WI38 (cell line): ENCODE results near the gene GCLM.
"Not testable (repeated sequence)": the region's sequence is repeated elsewhere in the genome, so short reads cannot be mapped to it uniquely, and the experiment has no call there.

ENCODE experiments used
- H3K4me3 ChIP-seq: 2 replicates; pipeline ENCODE4 v1.5.1; 2011; ENCODE audit warnings: low read depth, mild to moderate bottlenecking, control low read depth, low read length
- TF ChIP-seq, protein P1 (sequence below): IDR thresholded peaks from 2 replicates; pipeline ENCODE4 v1.5.1; 2012; ENCODE audit warnings: low read depth, mild to moderate bottlenecking, control low read depth, low read length

GCLM gene

DNA sequence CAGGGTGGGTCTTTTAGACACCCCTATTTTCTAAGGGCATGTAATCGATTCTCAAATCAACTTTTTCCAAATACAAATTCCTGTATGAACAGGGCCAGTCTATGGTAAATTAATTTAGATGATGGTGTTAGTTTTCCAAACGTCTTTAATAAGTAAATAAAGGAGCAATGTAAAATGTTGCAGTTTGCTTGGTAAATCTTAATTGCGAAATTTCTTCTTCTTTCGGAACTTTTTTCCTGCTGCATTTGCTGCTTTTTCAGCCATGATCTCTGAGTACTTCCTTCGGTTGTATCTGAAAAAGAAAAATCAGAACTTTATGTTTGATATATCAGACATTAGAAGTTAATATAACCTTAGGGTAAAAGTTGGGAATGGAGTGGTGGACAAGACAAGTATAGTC, 39.6 kb downstream of the GCLM start:
- no peak overlapping the region for H3K4me3 ChIP-seq
- TF ChIP-seq, protein P1, sequence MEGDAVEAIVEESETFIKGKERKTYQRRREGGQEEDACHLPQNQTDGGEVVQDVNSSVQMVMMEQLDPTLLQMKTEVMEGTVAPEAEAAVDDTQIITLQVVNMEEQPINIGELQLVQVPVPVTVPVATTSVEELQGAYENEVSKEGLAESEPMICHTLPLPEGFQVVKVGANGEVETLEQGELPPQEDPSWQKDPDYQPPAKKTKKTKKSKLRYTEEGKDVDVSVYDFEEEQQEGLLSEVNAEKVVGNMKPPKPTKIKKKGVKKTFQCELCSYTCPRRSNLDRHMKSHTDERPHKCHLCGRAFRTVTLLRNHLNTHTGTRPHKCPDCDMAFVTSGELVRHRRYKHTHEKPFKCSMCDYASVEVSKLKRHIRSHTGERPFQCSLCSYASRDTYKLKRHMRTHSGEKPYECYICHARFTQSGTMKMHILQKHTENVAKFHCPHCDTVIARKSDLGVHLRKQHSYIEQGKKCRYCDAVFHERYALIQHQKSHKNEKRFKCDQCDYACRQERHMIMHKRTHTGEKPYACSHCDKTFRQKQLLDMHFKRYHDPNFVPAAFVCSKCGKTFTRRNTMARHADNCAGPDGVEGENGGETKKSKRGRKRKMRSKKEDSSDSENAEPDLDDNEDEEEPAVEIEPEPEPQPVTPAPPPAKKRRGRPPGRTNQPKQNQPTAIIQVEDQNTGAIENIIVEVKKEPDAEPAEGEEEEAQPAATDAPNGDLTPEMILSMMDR: no peak

DNA sequence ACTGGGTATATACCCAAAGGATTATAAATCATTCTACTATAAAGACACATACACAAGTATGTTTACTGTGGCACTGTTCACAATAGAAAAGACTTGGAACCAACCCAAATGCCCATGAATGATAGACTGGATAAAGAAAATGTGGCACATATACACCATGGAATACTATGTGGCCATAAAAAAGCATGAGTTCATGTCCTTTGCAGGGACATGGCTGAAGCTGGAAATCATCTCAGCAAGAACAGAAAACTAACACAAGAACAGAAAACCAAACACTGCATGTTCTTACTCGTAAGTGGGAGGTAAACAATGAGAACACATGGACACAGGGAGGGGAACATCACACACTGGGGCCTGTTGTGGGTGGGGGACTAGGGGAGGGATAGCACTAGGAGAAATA, 40.7 kb downstream of the GCLM start:
- H3K4me3 ChIP-seq: not testable (repeated sequence)

DNA sequence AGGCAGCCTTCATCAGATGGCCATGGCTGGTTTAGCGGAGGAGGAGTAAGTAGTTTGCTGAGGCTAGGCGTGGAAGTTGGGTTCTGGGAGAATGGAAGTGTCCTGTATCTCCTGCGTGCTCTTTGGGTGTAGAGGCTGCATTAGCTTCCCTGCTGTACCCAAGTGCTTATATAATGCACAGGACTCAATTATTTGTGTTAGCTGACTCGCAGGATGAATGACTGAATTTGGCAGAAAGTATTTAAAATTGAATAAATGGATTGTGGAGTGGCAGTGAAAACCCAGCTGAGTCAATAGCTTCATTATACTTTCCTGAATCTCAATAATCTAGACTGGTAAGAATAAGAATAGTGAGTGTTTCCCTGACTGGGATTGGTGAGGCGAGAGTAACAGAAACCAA, 44.0 kb downstream of the GCLM start:
- TF ChIP-seq, protein P1: no peak
- no peak overlapping the region for H3K4me3 ChIP-seq

DNA sequence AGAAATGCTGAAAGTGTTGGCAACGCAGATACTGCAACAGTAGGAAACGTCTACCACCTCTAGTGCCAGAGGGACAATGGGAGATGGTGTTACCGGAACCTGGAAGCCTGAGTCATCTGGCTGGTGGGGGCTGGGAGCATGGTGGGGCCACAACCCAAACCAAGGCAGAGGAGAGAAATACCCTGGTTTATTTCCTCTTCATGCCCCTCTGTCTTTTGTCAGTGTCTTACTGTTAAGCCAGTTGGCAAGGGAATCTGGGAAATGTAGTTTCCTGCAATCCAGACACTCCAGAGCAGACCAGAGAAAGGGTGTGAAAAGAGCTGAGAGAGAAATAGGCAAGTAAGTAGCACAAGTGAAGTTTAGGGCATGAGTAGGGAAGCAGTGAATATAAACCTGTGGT, 45.1 kb downstream of the GCLM start:
- no peak overlapping the region for H3K4me3 ChIP-seq
- TF ChIP-seq, protein P1: no peak

DNA sequence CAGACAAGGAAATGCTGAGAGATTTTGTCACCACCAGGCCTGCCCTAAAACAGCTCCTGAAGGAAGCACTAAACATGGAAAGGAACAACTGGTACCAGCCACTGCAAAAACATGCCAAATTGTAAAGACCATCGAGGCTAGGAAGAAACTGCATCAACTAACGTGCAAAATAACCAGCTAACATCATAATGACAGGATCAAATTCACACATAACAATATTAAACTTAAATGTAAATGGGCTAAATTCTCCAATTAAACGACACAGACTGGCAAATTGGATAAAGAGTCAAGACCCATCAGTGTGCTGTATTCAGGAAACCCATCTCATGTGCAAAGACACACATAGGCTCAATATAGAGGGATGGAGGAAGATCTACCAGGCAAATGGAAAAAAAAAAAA, 51.6 kb downstream of the GCLM start:
- H3K4me3 ChIP-seq: not testable (repeated sequence)

DNA sequence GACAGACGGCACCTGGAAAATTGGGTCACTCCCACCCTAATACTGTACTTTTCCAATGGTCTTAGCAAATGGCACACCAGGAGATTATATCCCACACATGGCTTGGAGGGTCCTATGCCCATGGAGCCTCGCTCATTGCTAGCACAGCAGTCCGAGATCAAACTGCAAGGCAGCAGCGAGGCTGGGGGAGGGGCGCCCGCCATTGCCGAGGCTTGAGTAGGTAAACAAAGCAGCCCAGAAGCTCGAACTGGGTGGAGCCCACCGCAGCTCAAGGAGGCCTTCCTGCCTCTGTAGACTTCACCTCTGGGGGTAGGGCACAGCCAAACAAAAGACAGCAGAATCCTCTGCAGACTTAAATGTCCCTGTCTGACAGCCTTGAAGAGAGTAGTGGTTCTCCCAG, 53.2 kb downstream of the GCLM start:
- not testable (repeated sequence) for H3K4me3 ChIP-seq

DNA sequence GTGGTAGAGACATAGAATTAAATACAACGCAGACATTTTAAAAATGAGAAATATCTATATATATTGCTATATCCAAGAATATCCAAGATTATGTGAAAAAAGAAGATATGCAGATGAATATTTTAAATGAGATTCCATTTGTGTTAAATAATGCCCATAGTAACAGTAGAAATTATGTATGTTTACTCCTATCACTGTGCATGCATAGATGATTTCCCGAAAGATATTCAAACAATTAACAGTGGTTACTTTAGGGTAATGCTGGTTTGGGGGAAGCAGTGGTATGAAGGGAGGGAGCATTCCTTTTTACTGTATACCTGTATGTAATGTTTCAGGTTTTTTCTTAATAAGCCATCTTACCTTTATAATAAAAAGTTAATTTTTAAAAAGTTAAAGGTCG, 55.3 kb downstream of the GCLM start:
- TF ChIP-seq, protein P1: no peak
- H3K4me3 ChIP-seq: no peak overlapping the region

DNA sequence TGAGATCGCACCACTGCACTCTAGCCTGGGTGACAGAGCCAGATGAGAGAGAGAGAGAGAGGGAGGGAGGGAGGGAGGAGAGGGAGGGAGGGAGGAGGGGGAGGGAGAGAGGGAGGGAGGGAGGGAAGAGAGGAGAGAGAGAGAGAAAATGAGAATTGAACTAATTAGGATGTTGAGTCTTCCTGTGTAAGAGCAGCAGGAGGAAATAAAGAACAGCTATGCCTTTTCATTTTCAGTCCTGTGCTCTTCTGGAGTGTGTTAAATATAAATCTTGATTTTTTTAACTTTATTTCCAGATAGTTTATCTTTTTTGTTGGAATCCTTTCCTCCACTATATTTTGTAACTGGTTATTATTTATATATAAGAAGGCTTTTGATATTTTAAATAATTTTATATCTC, 57.4 kb downstream of the GCLM start:
- H3K4me3 ChIP-seq: no peak overlapping the region
- TF ChIP-seq, protein P1: no peak

DNA sequence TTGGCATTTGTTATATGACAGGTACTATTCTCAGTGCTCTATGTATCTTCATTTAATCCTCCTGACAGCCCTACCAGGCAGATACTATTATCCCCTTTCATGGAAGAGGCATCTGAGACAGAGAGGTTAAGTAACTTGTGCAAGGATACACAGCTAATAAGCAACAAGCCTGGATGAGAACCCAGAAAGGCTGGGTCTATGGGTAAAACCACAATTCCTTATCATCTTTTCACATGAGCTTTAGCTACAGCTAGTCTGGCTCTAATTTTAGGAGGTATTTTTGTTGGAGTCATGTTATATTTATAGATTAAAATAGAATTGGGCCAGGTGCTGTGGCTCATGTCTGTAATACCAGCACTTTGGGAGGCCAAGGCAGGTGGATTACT, 57.9 kb downstream of the GCLM start:
- no peak overlapping the region for H3K4me3 ChIP-seq
- TF ChIP-seq, protein P1: no peak
